Upper lobe of left lung (tissue), 4 donors: ENCODE results near the gene CTTNBP2.

Source experiments
- POLR2A ChIP-seq, 4 donors: fragments of 450-650 bp; IDR thresholded peaks; one replicate each; pipeline ENCODE4 v1.5.1; 2016 to 2017; ENCODE audit warnings: antibody characterized with exemption in 4 of 4, mild to moderate bottlenecking in 2 of 4
- TF ChIP-seq, protein P1 (sequence below), 6 experiments: fragments of 450-650 bp in 4 of 6; fragments of 200-600 bp in 2 of 6; sonication (generic) in 2 of 6; IDR thresholded peaks; one replicate each; pipeline ENCODE4 v1.5.1; 2016 to 2019; ENCODE audit warnings: antibody characterized with exemption in 6 of 6

DNA sequence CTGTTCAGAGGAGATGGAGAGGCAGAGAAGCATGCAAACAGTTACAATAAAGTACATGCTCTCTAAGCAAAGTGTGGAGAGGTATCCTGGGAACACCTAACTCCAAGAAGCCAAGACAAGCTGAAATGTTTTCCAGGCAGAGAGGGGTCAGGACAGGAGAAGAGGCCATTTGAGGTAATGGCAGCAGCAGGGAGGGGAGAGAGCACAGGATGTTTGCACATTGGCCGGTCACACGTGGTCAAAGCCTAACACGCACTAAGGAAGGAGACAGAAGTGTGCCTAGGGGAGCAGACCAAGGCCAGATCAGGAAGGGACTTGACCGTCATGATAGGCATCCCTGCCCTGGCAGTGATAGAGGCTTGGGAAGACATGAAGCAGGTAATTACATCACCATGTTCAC lies 101.5 kb downstream of the CTTNBP2 start:
- no peak for TF ChIP-seq POLR2A (IDR thresholded peaks at IDR 0.05)
- TF ChIP-seq, protein P1, sequence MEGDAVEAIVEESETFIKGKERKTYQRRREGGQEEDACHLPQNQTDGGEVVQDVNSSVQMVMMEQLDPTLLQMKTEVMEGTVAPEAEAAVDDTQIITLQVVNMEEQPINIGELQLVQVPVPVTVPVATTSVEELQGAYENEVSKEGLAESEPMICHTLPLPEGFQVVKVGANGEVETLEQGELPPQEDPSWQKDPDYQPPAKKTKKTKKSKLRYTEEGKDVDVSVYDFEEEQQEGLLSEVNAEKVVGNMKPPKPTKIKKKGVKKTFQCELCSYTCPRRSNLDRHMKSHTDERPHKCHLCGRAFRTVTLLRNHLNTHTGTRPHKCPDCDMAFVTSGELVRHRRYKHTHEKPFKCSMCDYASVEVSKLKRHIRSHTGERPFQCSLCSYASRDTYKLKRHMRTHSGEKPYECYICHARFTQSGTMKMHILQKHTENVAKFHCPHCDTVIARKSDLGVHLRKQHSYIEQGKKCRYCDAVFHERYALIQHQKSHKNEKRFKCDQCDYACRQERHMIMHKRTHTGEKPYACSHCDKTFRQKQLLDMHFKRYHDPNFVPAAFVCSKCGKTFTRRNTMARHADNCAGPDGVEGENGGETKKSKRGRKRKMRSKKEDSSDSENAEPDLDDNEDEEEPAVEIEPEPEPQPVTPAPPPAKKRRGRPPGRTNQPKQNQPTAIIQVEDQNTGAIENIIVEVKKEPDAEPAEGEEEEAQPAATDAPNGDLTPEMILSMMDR (IDR thresholded peaks at IDR 0.05): no peak
